ENCODE measurements around the gene CD163. TPM values are rescaled to one million over a fixed set of nuclear protein-coding genes. Genes with fewer than 3 reads are reported as not detected.

CD163 gene
- not detected in 2 replicates for total RNA-seq

GRCh38 chr12:7503686-7504415, at the start of gene CD163:
Gene CD163, minus strand, starts transcription at chr12:7503777. Its CDS starts 87 bp downstream, at chr12:7503690.

GRCh38 chr12:7444076-7444475, 59.5 kb downstream of the CD163 start, which contains the start of gene CD163L1:
Gene CD163L1, minus strand, starts transcription at chr12:7444153. Its CDS starts 26 bp downstream, at chr12:7444127.

Other genes starting within 250 kb of the CD163 start
- gene ACSM4, start 199.7 kb downstream of the CD163 start, total RNA-seq = not detected in 2 replicates
- gene CD163L1, start 59.6 kb downstream of the CD163 start, total RNA-seq = under 0.01 TPM in 2 replicates
- gene APOBEC1, start 162.1 kb upstream of the CD163 start, total RNA-seq = not detected in 2 replicates
- not detected in 2 replicates for gene GDF3, start 192.0 kb upstream of the CD163 start, total RNA-seq
- gene DPPA3, start 207.7 kb upstream of the CD163 start, total RNA-seq = not detected in 2 replicates
- gene CLEC4C, start 243.6 kb upstream of the CD163 start, total RNA-seq = not detected in 2 replicates

Data from mesangial cell (primary cell).